ENCODE results near the gene BMP6.

GRCh38 chr6:7685276-7685675 is 40.6 kb upstream of the BMP6 start:
- TF ChIP-seq, protein P1, sequence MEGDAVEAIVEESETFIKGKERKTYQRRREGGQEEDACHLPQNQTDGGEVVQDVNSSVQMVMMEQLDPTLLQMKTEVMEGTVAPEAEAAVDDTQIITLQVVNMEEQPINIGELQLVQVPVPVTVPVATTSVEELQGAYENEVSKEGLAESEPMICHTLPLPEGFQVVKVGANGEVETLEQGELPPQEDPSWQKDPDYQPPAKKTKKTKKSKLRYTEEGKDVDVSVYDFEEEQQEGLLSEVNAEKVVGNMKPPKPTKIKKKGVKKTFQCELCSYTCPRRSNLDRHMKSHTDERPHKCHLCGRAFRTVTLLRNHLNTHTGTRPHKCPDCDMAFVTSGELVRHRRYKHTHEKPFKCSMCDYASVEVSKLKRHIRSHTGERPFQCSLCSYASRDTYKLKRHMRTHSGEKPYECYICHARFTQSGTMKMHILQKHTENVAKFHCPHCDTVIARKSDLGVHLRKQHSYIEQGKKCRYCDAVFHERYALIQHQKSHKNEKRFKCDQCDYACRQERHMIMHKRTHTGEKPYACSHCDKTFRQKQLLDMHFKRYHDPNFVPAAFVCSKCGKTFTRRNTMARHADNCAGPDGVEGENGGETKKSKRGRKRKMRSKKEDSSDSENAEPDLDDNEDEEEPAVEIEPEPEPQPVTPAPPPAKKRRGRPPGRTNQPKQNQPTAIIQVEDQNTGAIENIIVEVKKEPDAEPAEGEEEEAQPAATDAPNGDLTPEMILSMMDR (IDR thresholded peaks at IDR 0.05): no peak
- TF ChIP-seq POLR2AphosphoS5 (IDR thresholded peaks at IDR 0.05; ENCODE audit: insufficient read depth in 1 of 2, low read depth in 1 of 2) (no peak), POLR2A (IDR thresholded peaks at IDR 0.05) (no peak)

Measured in vagina (tissue), 2 donors.